C1 segment of cervical spinal cord (tissue), 14 donors: Measurements from ENCODE around the gene DLX2.
A peak's percentile ranks its signal among the peaks of the same experiment; 100 is the strongest.

Experiments
- DNase-seq, 14 donors: peaks; one replicate each; lab custom pipeline; 2025; lab: John Stamatoyannopoulos, UW

DLX2 gene

DNA sequence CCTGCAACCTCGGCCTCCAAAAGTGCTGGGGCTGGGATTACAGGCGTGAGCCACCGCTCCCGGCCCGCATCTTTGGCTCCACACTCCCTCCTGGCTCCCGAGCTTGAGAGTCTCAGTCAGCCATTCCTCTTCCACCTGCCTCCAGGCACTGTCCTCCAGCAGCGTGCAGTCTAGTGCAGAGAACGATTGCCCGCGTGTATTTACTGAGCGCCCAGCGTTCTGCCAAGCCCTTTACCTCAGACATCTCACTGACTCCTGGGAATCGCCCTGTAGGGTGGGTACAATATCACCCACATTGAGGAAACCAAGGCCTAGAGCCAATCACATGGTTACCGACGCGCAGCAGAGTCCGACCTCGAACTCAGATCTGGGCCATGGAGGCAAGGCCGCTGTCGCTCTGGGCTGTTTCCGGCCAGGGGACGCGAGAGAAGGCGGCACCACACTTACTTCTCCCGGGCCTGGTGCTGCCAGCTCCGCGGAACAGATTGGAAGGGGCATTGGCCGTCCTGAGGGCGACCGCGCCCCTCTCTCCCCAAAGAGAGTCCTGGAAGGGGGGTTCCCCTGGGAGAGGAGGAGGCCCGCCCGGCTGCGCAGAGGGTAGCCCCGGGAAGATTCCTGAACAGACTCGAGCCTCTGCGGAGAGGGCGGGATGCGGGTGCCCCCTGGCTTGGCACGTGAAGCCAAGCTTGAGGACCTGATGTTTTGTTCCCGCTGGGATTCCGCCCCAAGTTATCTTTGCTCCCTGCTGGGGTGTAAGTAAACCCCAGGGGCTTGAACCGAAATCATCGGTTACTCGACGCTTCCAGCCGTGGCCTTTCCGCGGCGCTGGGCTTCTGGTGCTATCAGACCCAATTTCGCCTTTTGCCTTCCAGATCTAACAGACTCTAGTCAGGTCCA lies 5.2 kb upstream of the DLX2 start:
- no peak for DNase-seq

DNA sequence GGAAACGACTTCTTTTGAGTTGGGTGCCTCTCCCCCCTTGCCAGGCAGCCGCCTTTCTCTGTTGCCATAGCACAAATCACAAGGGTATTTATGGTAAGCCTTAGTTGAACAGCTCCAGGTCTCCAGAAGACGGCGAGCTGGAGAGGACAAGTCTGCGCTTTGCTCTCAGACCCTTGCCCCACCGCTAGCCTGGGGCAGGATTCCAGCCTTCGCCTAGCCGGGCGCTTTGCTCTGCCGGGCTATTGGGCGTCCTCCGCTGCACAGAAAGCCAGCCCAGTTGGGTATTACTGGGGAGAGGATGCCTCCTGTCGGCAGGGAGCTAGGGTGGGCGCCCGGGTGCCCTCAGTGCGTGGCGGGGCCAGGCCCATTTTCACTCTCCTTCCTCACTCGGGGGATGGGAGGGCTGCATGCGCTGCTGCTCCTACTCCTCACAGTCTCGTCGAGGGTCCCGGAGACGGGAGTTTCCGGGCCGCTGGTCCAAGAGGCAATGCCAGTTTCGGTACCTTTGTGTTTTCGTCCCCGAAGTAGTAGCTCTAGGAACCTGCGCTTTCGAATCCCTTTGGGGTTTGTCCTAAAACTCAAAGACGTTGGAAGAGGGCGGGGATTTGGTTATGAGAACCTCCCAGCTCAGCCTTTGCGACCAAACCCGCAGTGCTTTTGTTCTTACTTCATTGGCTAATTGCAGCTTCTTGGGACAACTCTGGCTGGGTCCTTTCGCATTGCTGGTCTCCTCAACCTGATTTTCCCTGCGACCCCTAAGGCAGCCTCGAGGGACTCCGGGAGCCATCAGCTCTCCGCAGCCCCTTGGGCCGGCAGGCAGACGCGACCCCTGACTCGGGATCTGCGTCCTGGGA lies 3.6 kb upstream of the DLX2 start:
- no peak for DNase-seq

DNA sequence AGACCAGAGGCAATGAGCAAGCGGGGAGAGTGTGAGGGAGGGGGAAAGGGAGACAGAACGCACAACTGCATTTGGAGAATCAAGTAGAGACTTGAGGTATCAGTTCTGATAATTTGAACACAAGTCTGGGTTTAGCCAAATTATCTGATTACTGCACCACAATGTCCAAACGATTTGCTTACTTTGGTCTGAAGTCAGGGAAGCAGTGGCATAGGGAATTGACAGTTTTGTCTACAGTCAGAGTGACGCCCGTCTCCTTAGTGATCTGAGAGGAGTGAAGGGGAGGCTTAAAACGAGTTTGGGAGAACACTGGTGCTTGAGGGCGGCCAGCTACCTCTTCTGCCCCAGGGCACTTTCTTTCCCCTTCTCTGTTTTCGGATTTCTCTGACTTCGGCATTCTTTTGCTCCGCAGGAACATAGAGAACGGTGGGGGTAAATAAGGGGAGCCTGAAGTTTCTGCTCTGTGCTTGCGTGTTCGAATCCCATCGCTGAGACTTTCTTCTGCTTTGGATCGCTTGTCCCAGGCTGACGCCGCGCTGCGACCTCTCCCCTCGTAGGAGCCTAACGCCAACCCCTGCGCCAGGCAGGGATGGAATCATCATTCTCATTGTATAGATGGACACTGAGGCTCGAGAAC lies 2.9 kb upstream of the DLX2 start:
- DNase-seq: no peak

DNA sequence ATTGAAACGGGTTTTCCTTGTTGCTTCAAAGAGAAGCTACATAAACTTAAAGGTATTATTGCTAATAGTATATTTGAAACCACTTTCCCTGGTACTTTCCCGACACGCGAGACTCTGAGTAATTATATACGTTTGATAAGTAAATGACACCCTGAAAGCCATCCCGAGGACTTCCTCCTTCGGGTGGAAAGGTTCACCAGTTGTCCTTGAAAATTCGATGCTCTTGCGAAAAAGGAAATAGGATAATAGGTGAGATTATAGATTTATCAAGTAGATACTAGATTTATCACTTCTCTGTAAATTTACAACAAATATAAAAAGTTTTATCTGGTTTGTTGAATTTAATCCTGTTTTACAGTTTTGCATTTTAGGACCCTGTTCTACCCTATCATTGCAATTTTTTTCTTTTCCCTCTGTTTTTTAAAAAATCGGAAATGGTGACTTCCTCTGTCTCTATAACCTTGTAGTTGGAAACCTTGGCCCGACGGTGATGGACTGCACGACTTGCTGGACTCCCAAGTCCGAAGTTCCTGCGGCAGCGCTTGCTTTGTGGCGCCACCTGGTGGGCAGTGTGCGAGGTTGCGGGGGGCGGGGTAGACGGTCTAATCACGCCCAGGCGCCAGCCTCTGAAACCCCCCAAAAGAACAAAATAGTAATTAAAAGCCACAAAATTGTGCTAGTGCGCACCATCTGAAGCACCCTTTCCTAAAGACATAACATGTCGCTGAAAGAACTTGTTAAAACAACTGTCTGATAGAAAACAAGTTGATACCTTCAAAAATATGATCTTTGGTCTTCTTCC lies 972 bp upstream of the DLX2 start:
- DNase-seq: peak in 10 of 14 donors; percentile 7 to 76 (median 28)

DNA sequence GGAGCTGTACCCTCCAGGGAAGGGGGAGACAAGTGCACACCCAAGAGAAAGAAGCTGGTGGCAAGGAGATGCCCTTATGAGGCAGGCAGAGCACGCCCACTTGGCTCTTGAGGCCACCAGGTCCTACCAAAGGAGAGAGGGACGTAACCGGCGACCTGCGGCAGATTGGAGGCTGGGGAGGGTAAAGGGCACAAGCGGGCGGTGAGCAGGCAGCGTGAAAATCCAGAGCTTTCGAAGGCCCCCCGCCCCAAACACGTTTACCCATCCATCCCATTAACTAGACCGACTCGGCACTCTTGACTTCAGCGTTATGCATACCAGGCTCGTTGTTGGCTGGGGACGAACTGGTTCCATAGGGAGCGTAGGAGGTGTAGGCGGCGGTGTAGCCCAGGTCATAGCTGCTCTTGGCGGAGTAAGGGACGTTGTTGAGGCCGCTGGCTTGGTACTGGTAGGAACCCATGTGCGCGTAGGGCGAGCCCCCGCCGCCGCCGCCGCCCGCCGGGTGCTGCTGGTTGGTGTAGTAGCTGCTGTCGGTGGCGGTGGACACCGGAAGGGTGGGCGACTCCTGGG lies 794 bp downstream of the DLX2 start:
- DNase-seq: no peak

DNA sequence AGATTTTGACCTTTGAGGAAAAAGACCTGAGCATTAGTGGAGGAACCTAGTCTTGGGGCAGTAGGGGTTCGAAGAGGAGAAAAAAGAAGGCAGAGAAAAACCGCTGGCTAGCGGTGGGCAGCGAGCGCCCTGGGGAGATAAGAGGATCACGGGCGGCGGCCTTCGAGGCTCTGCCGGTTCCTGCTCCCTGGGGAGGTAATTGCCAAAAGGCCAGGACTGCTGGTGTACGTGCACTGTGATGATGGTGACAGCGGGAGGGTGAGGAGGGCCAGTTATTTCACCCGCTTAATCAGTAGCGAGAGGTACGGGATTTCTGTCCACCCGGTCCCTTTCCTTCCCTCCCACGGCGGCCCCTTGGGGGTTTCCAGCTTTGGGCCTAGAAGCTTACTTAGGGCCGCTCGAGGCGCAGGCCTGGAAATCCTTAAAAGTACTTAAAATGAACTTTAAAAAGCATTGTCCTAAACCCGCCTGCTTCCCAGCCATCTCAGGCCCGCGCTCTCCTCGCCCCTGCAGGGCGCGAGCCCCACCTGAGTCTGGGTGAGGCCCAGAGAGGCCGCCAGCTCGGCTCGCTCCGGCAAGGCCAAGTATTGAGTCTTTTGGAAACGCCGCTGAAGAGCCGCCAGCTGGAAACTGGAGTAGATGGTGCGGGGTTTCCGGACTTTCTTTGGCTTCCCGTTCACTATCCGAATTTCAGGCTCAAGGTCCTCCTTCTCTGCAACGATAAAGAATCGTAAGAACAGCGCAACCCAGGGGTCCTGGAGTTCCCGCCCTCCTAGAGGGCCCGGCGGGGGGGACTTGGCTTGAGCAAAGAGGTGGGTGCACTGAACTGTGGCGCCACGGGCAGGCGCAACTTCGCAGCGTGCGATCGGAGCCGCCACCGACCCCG lies 1.5 kb downstream of the DLX2 start:
- DNase-seq: no peak

DNA sequence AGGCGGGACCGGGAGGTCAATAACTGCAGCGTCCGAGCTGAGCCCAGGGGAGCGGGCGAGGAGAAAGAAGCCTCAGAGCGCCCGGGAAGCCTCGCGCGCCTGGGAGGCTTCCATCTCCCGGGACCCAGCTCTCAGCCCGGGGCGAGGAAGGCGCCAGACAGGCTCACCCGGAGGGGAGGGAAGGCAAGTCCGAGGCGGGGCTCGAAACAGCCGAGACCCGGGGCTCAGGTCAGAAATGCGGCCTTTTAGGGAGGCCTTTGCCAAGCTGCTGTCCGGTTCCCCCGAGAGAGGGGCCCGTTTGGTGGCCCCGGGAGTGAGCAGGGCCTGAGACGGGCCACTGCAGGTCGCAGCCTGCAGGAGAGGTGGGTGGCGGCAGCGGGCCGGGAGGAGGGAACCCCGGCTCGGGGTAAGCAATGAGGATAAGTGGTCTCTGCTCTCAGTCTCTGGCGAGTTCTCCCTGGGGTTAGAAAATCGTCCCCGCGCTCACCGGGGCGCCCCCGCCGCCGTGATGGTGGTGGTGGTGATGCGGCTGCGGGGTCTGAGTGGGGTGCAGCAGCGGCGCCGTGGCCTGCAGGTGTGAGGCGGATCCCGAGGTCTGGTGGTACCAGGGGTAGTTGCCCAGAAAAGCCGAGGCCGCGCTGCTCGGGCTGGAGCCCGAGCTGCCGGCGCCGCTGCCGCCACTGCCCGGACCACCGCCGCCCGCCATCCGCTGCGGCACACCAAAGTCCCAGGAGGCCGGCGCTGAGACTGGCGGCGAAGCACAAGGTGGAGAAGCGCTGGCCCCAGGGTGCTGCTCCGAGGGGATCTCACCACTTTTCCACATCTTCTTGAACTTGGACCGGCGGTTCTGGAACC lies 2.4 kb downstream of the DLX2 start:
- no peak for DNase-seq

DNA sequence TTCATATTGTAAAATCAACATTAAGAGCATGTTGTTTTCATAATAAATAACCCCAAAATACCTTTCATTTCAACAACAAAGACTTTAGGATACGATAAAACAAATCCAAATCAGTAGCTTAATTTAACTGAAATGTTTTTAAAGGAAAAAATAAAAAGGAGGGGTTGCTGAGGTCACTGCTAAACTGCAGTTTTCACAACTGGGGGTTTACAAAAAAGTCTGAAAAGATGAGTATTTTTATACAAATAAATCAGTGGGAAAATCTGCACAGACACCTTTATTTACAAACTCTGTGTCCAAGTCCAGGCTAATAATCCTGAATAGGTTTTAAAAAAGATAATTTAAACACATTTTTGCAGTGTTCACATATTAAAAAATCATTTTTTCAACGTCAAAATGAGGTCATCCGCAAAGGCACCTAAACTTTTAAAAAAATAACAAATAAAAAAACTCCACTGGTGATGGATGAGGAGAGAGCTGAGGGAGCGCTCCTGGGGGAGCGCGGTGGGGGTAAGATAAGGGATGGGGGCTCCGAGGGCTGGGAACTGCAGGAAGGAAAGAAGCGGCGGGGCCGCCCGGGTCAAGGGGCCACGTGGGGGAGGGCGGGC lies 3.1 kb downstream of the DLX2 start:
- no peak for DNase-seq

DNA sequence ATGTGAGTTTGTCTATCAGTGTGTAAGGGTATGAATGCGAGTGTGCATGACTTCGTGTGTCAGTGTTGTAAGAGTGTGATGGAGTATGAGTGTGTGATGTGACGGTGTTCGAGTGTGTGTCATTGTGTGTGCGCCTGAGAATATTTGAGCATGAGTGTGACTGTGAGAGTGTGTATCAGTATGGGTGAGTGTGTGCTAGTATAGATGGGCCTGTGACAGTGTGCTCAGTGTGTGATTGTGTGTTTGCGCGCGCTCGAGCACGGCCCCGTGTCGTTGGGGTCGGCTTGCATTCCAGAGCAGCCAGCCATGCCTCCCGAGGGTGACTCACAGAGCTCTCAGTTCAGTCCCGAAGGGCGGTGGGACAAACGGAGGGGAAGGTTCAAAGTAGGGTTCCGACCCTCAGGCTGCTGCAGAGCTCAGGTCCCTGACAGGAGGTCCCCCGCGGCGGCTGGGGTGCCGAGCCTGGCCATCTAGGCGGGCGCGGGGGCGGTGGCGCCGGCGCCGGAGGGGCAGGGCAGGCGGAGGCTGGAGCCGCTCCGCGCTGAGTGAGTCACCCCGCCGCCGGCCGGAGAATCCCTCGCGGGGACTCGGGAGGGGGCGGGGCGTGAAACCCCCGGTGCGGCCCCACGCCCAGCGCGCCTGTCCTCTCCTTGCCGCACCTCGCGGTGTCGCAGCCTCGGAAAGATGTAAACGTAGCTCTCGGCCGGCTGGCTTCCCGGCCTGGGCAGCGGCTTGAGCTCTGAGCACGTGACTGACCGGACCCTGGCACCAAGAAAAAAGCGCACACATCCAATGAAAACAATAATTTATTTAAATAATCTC lies 3.8 kb downstream of the DLX2 start:
- no peak for DNase-seq

DNA sequence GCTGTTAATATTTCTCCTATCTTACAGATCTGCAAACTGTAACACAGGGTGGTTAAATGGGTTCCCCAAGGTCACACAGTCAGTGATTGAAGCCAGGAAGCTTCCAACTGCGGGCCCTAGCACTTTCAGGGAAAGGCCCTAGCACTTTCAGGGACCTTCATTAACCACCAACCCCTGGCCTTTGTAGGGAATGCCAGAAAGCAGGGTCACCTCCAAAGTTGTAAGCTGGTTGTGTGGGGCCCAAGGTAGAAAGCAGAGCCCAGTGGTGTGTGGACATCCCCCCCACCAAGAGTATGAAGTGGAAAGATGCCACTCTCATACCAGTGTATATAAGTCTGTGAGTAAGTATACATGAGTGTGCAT lies 4.4 kb downstream of the DLX2 start:
- no peak for DNase-seq

DNA sequence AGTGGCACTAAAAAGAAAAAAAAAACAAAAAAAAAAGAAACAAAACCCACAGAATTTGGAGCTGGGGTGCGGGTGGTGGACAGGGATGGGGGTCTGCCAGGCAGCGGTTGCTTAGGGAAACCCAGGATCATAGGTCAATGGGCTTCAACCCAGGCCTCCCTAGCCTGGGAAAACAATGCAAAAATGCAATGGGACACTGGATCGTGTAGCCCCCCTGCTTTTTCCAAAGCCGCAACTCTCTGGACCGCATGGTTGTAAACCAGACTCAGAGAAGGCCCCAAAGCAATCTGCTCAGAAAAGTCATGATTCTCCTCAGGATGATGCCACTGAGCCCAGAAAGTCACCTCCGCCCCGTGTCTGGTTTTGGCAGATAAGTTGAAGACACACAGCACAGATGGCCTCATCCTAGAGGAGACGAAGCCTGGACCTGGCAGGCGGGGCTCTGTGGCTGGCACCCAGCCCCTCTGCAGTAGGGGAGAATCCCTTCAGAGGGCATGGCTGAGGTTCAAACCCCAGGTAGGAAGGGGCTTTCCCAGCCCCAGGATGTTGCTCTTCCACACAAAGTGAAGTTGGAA lies 5.1 kb downstream of the DLX2 start:
- no peak for DNase-seq

DNA sequence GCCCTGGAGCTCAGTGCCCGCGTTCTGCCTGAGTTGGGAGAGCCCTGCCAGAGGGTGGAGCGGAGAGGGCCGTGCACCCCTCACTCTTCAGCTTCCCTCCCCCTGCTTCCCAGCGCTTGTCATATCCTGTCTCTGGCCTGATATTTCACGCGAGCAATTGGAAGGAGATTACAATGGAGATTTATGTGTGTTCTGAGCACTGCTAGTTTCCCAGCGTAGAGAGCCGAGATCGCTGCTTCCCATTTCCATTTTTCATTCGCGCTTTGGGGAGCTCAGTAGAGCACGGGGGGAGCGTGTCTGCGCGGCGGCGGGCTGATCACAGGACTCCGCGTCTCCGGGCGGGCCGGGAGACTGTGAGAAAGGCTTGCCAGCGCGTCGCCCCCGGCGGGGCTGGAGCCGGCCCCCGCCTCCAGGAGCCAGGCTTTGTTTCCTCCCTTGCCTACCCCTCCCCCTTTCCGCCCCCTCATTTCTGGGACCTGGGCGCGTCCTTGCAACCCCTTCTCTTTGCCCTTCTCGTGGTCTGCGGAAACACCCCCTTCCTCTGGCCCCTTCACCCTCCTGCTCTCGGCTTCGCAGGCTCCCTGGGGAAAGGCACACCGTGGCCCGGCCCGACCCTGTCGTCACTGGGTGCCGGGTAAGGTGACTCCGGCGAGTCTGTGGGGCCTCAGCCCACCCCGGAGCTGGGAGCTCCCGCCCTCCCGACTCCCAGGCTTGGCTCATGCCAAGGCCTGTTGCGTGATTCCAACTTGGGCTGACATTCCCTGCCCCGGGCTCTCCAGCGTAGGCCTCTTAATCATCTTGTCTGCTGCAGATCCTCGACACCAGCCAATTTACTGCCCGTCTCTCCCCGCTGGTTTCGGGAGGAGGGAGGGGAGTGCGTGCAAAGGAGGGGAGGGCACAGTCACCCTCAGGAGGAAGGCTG lies 5.8 kb downstream of the DLX2 start:
- no peak for DNase-seq

DNA sequence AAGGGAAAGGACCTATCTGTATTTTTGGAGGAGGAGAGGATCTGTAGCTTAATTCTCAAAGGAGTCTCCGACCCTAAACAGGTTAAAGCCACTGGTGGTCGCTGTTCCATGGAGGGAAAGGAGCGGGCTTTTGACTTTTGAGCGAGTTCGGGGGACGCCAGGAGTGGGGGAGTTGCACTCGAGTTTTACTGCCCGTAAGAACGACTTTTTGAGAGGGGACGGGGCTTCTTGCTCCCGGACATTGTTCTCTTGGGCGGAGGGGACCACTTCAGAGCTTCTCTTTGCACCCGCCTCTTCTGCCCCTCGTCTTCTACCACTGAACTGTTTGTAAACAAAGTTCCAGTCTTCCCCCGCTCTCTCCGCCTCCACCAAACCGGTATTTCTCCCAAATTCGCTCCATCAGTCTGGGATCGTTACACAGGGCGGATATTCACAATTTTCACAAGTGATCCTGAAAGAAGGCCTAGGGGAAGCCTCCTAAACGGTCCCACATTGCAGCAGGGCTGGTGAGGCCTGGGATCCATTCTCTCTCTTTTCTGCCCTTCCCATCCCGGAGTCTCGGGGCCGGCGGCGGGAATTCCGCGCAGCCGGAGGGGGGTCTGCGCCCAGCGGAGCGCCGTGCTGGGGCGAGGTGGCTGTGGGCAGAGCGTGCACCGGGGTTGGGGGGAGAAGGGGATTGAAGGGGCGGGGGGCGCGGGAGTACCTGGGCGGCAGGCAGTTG lies 6.6 kb downstream of the DLX2 start:
- no peak for DNase-seq

DNA sequence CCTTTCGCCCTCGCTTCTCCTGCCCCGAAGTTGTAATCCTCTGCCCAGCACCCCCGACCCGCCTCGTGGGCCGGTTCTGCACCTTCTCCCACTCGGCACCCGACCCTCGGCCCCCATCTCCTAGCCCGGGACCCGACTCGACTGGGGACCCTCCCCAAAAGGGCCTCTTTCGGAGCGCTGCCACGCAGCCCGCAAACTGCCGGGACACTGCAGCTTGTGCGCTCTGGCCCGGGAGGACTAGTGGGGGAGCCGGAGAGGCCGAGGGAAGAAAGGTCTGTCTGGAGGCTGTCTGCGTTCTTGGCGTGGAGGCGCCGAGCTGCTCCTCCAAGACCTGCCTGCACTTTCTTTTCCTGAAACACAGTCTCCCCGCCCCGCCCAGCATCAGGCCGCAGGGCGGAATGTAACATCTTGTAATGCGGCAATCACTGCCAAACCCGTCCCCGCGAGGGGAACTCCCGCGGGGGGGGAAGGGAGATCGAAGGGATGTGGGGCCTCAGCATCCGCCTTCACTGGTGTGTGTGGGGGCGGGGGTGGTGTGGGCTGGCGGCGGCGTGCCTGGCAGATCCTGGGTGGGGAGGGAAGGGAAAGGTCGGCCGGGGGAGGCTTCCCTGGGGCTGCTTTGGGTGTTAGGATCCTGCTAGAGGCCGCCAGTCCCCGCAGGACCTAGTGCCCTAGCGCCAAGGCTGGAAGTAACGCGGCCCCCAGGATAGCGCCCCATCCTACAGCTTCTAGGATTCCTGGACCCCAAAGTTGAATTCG lies 7.4 kb downstream of the DLX2 start:
- DNase-seq: no peak
